H1 (cell line): ENCODE data around the gene ACP6.

Source experiments
- CTCF ChIP-seq, 3 experiments: IDR thresholded peaks; 1 replicate in 2 of 3; 2 replicates in 1 of 3; pipeline versions ENCODE4 v1.5.1 to v1.6.1; 2011; ENCODE audit warnings: low read length in 3 of 3, mild to moderate bottlenecking in 3 of 3, inconsistent platforms in 2 of 3, low read depth in 1 of 3, moderate library complexity in 1 of 3; ENCODE audit not compliant: insufficient read depth in 1 of 3; ENCODE audit errors: control extremely low read depth in 1 of 3
- EZH2 ChIP-seq: fragments of 200-600 bp; sonication (generic); IDR thresholded peaks from 2 replicates; pipeline ENCODE4 v1.7.1; 2012; ENCODE audit warnings: low read depth, mild to moderate bottlenecking, moderate library complexity, low read length, inconsistent platforms; ENCODE audit not compliant: severe bottlenecking
- GABPA ChIP-seq: IDR thresholded peaks from 2 replicates; pipeline ENCODE4 v1.6.1; 2011; ENCODE audit warnings: mild to moderate bottlenecking, low read length, moderate library complexity, borderline replicate concordance; ENCODE audit not compliant: insufficient read depth
- KDM1A ChIP-seq: fragments of 200-600, 300-600 bp; sonication (generic); IDR thresholded peaks from 2 replicates; pipeline ENCODE4 v1.7.1; 2016; ENCODE audit warnings: mild to moderate bottlenecking, low read length, borderline replicate concordance
- NRF1 ChIP-seq: IDR thresholded peaks from 2 replicates; pipeline ENCODE4 v1.6.1; 2011; ENCODE audit warnings: mild to moderate bottlenecking, low read depth, low read length, improper control_type of control experiment
- POLR2A ChIP-seq, 2 experiments: IDR thresholded peaks; 1 replicate in 1 of 2; 2 replicates in 1 of 2; pipeline ENCODE4 v1.6.1; 2011; ENCODE audit warnings: low read depth in 2 of 2, low read length in 2 of 2, mild to moderate bottlenecking in 2 of 2; ENCODE audit errors: control extremely low read depth in 1 of 2
- POLR2AphosphoS5 ChIP-seq: IDR thresholded peaks from 2 replicates; pipeline ENCODE4 v1.6.1; 2011; ENCODE audit warnings: low read depth, low read length
- SUZ12 ChIP-seq: fragments of 200-600 bp; sonication (generic); IDR thresholded peaks from 2 replicates; pipeline ENCODE4 v1.6.1; 2012; ENCODE audit warnings: mild to moderate bottlenecking, inconsistent platforms, low read length, moderate library complexity, mixed read lengths
- ZNF274 ChIP-seq: IDR thresholded peaks from 2 replicates; pipeline ENCODE4 v1.7.0; 2012; ENCODE audit warnings: low read length, borderline replicate concordance; ENCODE audit errors: extremely low read depth
- TF ChIP-seq, protein P1 (sequence below): IDR thresholded peaks from 2 replicates; pipeline ENCODE4 v1.6.1; 2011; ENCODE audit warnings: low read length, improper control_type of control experiment

DNA sequence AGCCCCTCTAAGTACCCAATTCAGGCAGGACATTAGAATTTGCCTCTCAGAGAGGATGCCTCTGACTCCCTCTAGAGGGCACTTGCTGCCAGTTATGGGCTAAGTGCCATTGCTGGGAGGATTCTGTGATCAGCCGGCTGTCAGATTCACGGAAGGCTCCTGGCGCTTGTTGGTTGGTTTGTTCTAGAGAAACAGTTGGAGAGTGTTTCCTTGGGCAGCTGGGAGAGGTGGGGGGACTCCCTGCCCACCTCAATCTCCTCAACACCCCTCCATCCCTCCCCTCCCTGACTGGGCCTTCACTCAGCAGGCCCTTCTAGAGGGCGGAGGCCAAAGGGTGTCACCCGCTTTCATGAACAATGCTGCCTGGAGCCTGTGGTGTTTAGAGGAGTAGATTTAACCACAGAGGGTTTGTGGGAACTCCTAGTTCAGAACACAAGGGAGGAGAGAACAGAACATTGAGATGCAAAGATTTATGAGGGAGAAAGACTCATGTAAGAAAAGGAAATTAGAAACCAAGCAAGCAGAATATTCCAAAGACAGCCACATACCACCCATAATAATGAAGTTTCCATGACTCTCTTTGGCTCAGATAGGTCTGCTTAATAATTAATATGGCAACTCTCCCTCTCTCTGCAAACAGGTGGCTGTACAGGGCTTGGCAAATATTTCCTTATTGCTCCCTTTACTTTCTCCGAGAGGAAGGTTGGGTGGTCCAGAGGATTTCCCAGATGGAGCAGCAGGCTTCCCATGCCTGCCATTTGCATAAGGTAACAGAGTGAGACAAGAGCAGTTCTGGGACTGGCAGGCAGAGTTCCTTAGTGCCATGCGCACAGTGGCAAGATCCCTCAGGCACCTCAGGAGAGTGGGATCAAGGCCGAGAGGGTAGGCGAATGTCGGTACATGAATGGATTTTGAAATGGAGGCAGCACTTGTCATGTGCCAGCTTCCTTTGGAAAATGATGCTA lies 30.0 kb upstream of the ACP6 start:
- TF ChIP-seq SUZ12 (no peak), NRF1 (no peak), GABPA (no peak), CTCF (IDR thresholded peaks at IDR 0.05; ENCODE audit: control extremely low read depth in 1 of 3, insufficient read depth in 1 of 3, low read depth in 1 of 3, low read length in 3 of 3) (peak; percentile 69 to 94 (median 83)), ZNF274 (no peak), EZH2 (no peak), KDM1A (no peak), POLR2A (IDR thresholded peaks at IDR 0.05; ENCODE audit: control extremely low read depth in 1 of 2, low read depth in 2 of 2, low read length in 2 of 2) (no peak), POLR2AphosphoS5 (no peak)
- TF ChIP-seq, protein P1, sequence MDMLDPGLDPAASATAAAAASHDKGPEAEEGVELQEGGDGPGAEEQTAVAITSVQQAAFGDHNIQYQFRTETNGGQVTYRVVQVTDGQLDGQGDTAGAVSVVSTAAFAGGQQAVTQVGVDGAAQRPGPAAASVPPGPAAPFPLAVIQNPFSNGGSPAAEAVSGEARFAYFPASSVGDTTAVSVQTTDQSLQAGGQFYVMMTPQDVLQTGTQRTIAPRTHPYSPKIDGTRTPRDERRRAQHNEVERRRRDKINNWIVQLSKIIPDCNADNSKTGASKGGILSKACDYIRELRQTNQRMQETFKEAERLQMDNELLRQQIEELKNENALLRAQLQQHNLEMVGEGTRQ, result no peak
